HUES48 (cell line): Measurements from ENCODE around the gene EPHX1.
"Not testable (repeated sequence)": the region's sequence is repeated elsewhere in the genome, so short reads cannot be mapped to it uniquely, and the experiment has no call there.

Source experiments
- H3K27ac ChIP-seq: one replicate; pipeline ENCODE4 v1.7.0; 2013; ENCODE audit warnings: low read depth, low read length, inconsistent platforms
- H3K27me3 ChIP-seq: 2 replicates; pipeline ENCODE4 v1.6.1; 2013; ENCODE audit warnings: mild to moderate bottlenecking, low read length; ENCODE audit not compliant: control insufficient read depth, insufficient read depth
- H3K36me3 ChIP-seq: 2 replicates; pipeline ENCODE4 v1.6.1; 2013; ENCODE audit warnings: low read length; ENCODE audit not compliant: control insufficient read depth, insufficient read depth
- H3K4me1 ChIP-seq: 2 replicates; pipeline ENCODE4 v1.6.1; 2013; ENCODE audit warnings: mild to moderate bottlenecking, low read length; ENCODE audit not compliant: control insufficient read depth, insufficient read depth
- H3K4me3 ChIP-seq: 2 replicates; pipeline ENCODE4 v1.5.1; 2013; ENCODE audit warnings: mild to moderate bottlenecking, low read depth, low read length
- H3K9ac ChIP-seq: 2 replicates; pipeline ENCODE4 v1.6.1; 2013; ENCODE audit warnings: mild to moderate bottlenecking, low read depth, low read length, moderate library complexity
- H3K9me3 ChIP-seq: 2 replicates; pipeline ENCODE4 v1.6.1; 2013; ENCODE audit warnings: low read length; ENCODE audit not compliant: control insufficient read depth, insufficient read depth

The EPHX1 gene

GRCh38 chr1:225810579-225811538, 935 bp downstream of the EPHX1 start:
- Histone ChIP-seq H3K9ac (peak overlapping the region; percentile 73), H3K4me3 (peak overlapping the region; percentile 90), H3K4me1 (peaks cover 22% of the 10 kb centered on the region), H3K27ac (peak overlapping the region; percentile 80)
- not testable (repeated sequence) for H3K9me3 ChIP-seq, H3K27me3 ChIP-seq, H3K36me3 ChIP-seq

GRCh38 chr1:225811622-225812487, 1.9 kb downstream of the EPHX1 start:
- H3K27ac ChIP-seq, result peak overlapping the region; percentile 80
- no peaks in the 10 kb centered on the region for H3K9me3 ChIP-seq
- no peaks in the 10 kb centered on the region; the same call in 1 of the 2 replicates for H3K36me3 ChIP-seq
- H3K4me1 ChIP-seq, result peaks cover 28% of the 10 kb centered on the region
- no peak overlapping the region for H3K9ac ChIP-seq
- no peaks in the 10 kb centered on the region for H3K27me3 ChIP-seq
- peak overlapping the region; percentile 90 for H3K4me3 ChIP-seq

DNA sequence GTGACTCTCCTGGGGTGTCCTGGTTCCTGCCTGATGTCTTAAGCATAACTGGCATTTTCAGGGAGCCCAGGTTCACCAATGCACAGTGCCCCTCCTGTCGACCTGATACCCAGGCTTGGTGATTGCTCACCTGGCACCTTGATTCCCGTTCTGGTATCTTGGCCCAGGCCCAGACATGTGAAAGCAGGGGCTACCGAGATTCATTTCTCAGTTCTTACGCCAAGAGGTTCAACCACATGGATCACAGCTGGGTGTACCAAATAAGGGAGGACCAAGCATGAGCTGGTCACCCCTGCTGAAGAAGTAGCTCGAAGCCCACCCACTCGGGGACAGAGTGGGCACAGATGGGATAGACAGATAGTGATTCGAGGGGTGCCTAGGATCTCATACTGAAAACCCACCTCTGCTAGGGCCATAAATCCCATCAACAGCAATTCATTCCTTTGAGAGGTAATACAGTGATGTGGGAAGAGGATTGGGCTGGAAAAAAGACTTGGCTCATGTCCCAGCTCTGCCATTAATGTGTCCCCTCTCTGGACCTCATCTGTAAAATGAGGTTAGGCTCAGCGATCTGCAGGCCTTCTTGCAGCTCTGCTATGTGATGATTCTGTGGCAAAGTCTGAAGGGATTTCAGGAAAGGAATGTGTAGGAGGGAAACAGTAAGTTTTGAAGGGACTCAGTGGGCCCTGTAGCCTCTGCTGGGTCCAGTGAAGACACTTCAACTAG, 2.7 kb downstream of the EPHX1 start:
- H3K9ac ChIP-seq, result no peak overlapping the region
- no peak overlapping the region for H3K27ac ChIP-seq

GRCh38 chr1:225813214-225813964, 3.5 kb downstream of the EPHX1 start:
- H3K36me3 ChIP-seq, result no peaks in the 10 kb centered on the region; the same call in 1 of the 2 replicates
- H3K9ac ChIP-seq, result no peak overlapping the region
- H3K4me1 ChIP-seq, result peaks cover 43% of the 10 kb centered on the region
- no peak overlapping the region for H3K4me3 ChIP-seq
- no peaks in the 10 kb centered on the region for H3K9me3 ChIP-seq
- H3K27ac ChIP-seq, result no peak overlapping the region
- H3K27me3 ChIP-seq, result no peaks in the 10 kb centered on the region

More for the DNA sequence above, 2.7 kb downstream of the EPHX1 start:
- Histone ChIP-seq H3K9me3 (no peaks in the 10 kb centered on the region), H3K36me3 (no peaks in the 10 kb centered on the region; the same call in 1 of the 2 replicates), H3K27me3 (no peaks in the 10 kb centered on the region), H3K4me1 (peaks cover 36% of the 10 kb centered on the region), H3K4me3 (no peak overlapping the region)

DNA sequence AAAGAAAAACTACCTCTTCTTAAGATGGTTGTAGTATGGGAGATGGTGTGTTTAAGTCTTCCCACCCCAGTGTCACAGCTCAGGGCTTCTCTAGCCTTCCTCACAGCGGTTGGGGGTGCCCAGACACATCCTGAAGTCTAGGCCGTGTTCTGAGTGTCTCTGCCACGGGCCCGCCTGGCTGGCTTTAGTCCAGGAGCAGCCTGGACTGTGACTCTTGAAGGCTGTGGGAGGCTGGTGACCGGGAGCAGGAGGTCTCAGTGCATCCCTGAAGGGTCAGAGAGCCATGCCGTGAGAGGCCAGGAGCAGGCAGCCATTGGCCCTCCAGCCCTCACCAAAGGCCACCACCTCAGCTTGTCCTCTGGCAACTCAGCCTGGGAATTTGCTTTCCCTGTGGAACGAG, 4.5 kb downstream of the EPHX1 start:
- H3K9me3 ChIP-seq, result no peaks in the 10 kb centered on the region
- H3K36me3 ChIP-seq, result no peaks in the 10 kb centered on the region; the same call in 1 of the 2 replicates
- no peaks in the 10 kb centered on the region for H3K27me3 ChIP-seq
- no peak overlapping the region for H3K9ac ChIP-seq
- H3K4me3 ChIP-seq, result no peak overlapping the region
- H3K4me1 ChIP-seq, result peaks cover 45% of the 10 kb centered on the region
- no peak overlapping the region for H3K27ac ChIP-seq

DNA sequence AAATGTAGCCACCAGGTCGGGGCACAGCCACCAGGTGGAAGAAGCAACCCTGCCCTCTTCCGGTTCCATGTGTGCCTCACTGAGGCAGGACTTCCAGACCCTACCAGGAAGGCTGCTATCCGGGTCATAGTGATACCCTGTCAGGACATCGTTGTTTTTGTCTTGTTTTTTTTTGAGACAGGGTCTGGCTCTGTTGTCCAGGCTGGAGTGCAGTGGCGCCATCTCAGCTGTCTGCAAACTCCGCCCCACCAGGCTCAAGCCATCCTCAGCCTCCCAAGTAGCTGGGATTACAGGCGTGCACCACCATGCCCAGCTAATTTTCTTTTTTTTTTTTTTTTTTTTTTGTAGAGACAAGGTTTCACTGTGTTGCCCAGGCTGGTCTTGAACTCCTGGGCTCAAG, 5.2 kb downstream of the EPHX1 start:
- peaks cover 45% of the 10 kb centered on the region for H3K4me1 ChIP-seq
- not testable (repeated sequence) for H3K36me3 ChIP-seq, H3K4me3 ChIP-seq, H3K9ac ChIP-seq, H3K27me3 ChIP-seq, H3K9me3 ChIP-seq, H3K27ac ChIP-seq

DNA sequence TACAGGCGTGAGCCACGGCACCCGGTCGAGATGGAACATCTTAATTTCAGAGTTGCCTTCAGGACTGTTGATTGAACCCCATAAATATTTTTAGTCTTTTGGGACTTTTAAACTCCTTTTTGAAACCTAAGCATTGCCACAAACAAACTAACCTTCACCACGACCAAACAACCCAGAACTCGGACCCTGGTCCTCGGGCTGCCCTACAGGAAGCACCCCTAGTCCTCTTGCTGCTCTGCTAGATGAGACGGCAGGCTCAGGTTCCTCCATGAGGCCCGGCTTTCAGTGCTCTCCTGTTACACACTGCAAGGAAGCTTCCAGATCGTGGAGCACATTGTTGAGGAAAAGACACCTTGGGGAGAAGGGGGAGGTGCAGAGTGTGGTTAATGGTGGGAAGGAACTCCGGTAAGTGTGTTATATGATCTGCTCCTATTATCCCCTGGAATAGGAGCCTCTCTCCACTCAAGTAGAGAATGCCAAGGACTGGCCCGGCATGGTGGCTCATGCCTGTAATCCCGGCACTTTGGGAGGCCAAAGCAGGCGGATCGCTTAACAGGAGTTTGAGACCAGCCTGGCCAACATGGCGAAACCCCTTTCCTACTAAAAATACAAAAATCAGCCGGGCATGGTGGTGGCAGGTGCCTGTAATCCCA, 5.7 kb downstream of the EPHX1 start:
- H3K9ac ChIP-seq, result no peak overlapping the region
- H3K27me3 ChIP-seq, result no peaks in the 10 kb centered on the region
- H3K27ac ChIP-seq, result no peak overlapping the region
- no peaks in the 10 kb centered on the region for H3K9me3 ChIP-seq
- no peaks in the 10 kb centered on the region; the same call in 1 of the 2 replicates for H3K36me3 ChIP-seq
- no peak overlapping the region for H3K4me3 ChIP-seq
- H3K4me1 ChIP-seq, result peaks cover 45% of the 10 kb centered on the region

DNA sequence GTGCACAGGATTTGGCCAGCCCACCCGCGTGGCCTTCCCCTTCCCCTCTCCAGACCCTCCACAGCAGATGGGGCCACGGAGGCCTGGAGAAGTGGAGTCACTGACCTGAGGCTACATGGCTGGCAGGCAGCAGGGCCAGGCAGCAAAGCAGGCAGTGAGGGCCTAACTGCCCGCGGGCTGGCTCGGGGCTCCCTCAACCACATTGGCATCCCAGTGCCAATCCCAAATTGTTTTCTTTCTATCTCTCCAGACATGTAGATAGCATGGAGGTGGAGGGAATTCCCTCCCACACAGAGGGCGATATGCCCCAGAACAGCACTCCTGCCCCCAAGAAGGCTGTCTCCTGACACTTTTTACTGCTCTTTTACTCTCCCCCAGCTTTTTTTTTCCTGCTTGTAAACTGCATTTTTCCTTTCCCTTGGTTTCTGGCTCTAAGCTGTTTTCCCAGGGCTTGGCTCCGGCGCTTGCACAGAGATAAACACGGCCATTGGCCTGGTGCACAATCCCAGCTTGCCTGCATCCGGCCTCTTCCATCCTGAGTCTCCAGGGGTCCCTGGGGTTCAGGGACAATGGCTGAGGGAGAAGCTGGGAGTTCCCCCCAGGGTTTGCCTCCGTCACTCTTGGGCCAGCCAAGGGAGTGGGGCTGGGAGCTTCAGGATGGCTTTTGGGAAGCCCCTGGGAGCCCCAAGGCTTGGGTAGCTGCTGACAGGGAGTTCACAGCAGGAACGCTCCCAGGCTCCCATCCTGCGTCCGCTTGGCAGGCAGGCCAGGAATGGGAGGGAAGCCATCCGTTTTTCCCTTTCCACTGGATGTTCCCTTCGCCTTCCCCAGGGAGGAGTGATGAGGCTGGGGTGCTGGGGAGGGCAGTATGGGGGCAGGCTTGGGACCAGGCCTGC, 7.0 kb downstream of the EPHX1 start:
- Histone ChIP-seq H3K9ac (peak overlapping the region; percentile 21), H3K4me3 (no peak overlapping the region), H3K9me3 (no peaks in the 10 kb centered on the region), H3K4me1 (peaks cover 38% of the 10 kb centered on the region), H3K36me3 (no peaks in the 10 kb centered on the region; the same call in 1 of the 2 replicates), H3K27me3 (no peaks in the 10 kb centered on the region), H3K27ac (peak overlapping the region; percentile 36)

GRCh38 chr1:225817611-225818061, 7.7 kb downstream of the EPHX1 start:
- Histone ChIP-seq H3K36me3 (peaks cover 3% of the 10 kb centered on the region; the same call in 1 of the 2 replicates), H3K27me3 (no peaks in the 10 kb centered on the region), H3K27ac (peak overlapping the region; percentile 36)

More at GRCh38 chr1:225817611-225818061, 7.7 kb downstream of the EPHX1 start:
- peak overlapping the region; percentile 21 for H3K9ac ChIP-seq
- peaks cover 34% of the 10 kb centered on the region for H3K4me1 ChIP-seq
- no peaks in the 10 kb centered on the region for H3K9me3 ChIP-seq
- no peak overlapping the region for H3K4me3 ChIP-seq
